Nasal cavity respiratory epithelium epithelial cell of viscerocranial mucosa (primary cell): ENCODE measurements around the gene OR4C3. TPM values are rescaled to one million over a fixed set of nuclear protein-coding genes. Genes with fewer than 3 reads are reported as not detected.

Source experiments
- total RNA-seq: library from RNA; depleted of rRNA; stranded (reverse); fragments of >200 nt; gene quantifications from 2 replicates; pipeline ENCODE4 v1.2.3, GENCODE V29; 2014

The OR4C3 gene
- not detected in 2 replicates for total RNA-seq

GRCh38 chr11:48324620-48325019, at the start of gene OR4C3:
Gene OR4C3, plus strand, starts transcription at chr11:48324920. Its CDS starts 102 bp downstream, at chr11:48325022.

GRCh38 chr11:48305923-48306322, 18.8 kb upstream of the OR4C3 start, which contains the start of gene OR4S1:
Gene OR4S1, plus strand, starts transcription at chr11:48306223. Its CDS starts 0 bp downstream, at chr11:48306223.

GRCh38 chr11:48366365-48366764, 41.6 kb downstream of the OR4C3 start, which contains the start of gene OR4C5:
Gene OR4C5, minus strand, starts transcription at chr11:48366465. Its CDS starts 0 bp downstream, at chr11:48366465.

Other genes with a start within 250 kb of the OR4C3 start
- not detected in 2 replicates for gene OR4B1, start 108.1 kb upstream of the OR4C3 start, total RNA-seq
- gene OR4X2, start 79.8 kb upstream of the OR4C3 start, total RNA-seq, result not detected in 2 replicates
- not detected in 2 replicates for gene OR4X1, start 61.1 kb upstream of the OR4C3 start, total RNA-seq
- not detected in 2 replicates for gene OR4S1, start 18.7 kb upstream of the OR4C3 start, total RNA-seq
- not detected in 2 replicates for gene OR4C5, start 41.5 kb downstream of the OR4C3 start, total RNA-seq
- gene OR4A47, start 163.9 kb downstream of the OR4C3 start, total RNA-seq, result not detected in 2 replicates